Muscle of back (tissue), 11 donors: Measurements from ENCODE around the gene TUBGCP2. TPM values are rescaled to one million over a fixed set of nuclear protein-coding genes. Genes with fewer than 3 reads are reported as not detected.
"Not testable (repeated sequence)": the region's sequence is repeated elsewhere in the genome, so short reads cannot be mapped to it uniquely, and the experiment has no call there.

ENCODE experiments used
- DNase-seq, 3 donors: peaks; one replicate each; pipeline versions ENCODE4 v3.0.0 to v3.0.0-alpha.2; 2013
- polyA plus RNA-seq, 10 donors: library from polyadenylated mRNA; unstranded; fragments of 120-200 nt; gene quantifications; one replicate each; pipeline ENCODE4 v1.2.1, GENCODE V29; 2013; ENCODE audit not compliant: insufficient read length in 10 of 10

TUBGCP2 gene
- polyA plus RNA-seq, 10 donors = 33.9 to 43.6 (median 40.1) TPM

GRCh38 chr10:133249094-133249780 lies 59.4 kb downstream of the TUBGCP2 start:
- DNase-seq = no peak

GRCh38 chr10:133248334-133248715 lies 60.3 kb downstream of the TUBGCP2 start:
- no peak for DNase-seq

- no peak for DNase-seq
Measured at GRCh38 chr10:133247681-133248333, 60.9 kb downstream of the TUBGCP2 start.

- DNase-seq = no peak
Measured at GRCh38 chr10:133246236-133246626, 62.4 kb downstream of the TUBGCP2 start.

GRCh38 chr10:133245439-133246235 lies 63.0 kb downstream of the TUBGCP2 start:
- no peak for DNase-seq

- DNase-seq = no peak
Measured at GRCh38 chr10:133243593-133243992, 65.1 kb downstream of the TUBGCP2 start.

- DNase-seq = no peak
Measured at GRCh38 chr10:133242611-133243356, 65.9 kb downstream of the TUBGCP2 start.

- DNase-seq = no peak
Measured at GRCh38 chr10:133241501-133242205, 67.0 kb downstream of the TUBGCP2 start.

GRCh38 chr10:133239990-133240389 lies 68.7 kb downstream of the TUBGCP2 start:
- DNase-seq = no peak

- DNase-seq = no peak
Measured at GRCh38 chr10:133238466-133238804, 70.2 kb downstream of the TUBGCP2 start.

GRCh38 chr10:133237588-133238465 lies 70.8 kb downstream of the TUBGCP2 start, which contains the start of gene VENTX:
Gene VENTX, plus strand, starts transcription at chr10:133237855. Its CDS starts 60 bp downstream, at chr10:133237915.
- DNase-seq = no peak

GRCh38 chr10:133237241-133237587 lies 71.5 kb downstream of the TUBGCP2 start:
- no peak for DNase-seq

- no peak for DNase-seq
Measured at GRCh38 chr10:133236401-133237240, 72.1 kb downstream of the TUBGCP2 start.

- DNase-seq = no peak
Measured at GRCh38 chr10:133235932-133236331, 72.7 kb downstream of the TUBGCP2 start.

GRCh38 chr10:133235265-133235855 lies 73.3 kb downstream of the TUBGCP2 start:
- DNase-seq = no peak

GRCh38 chr10:133234796-133235195 lies 73.9 kb downstream of the TUBGCP2 start:
- DNase-seq = not testable (repeated sequence)

- DNase-seq = no peak
Measured at GRCh38 chr10:133231946-133232574, 76.6 kb downstream of the TUBGCP2 start.

- DNase-seq = no peak
Measured at GRCh38 chr10:133231244-133231945, 77.3 kb downstream of the TUBGCP2 start.
